Measurements from ENCODE around the gene ATXN10. TPM values are rescaled to one million over a fixed set of nuclear protein-coding genes. Genes with fewer than 3 reads are reported as not detected.

ATXN10 gene
- total and polyA plus RNA-seq, 2 of the 13 experiments (the other 11 are each of a cell fraction or from before 2014, with no cell fraction given) = 60.1 to 194 TPM

GRCh38 chr22:45777046-45777851, 105.6 kb downstream of the ATXN10 start (continued):
- TF ChIP-seq YEATS2 (CRISPR knock-in tag; IDR thresholded peaks at IDR 0.05; ENCODE audit: borderline replicate concordance) = no peak
- TF ChIP-seq ZNF572 (CRISPR knock-in tag; IDR thresholded peaks at IDR 0.05) = no peak
- TF ChIP-seq PHF21A (CRISPR knock-in tag; IDR thresholded peaks at IDR 0.05) = no peak
- TF ChIP-seq SMARCE1 (IDR thresholded peaks at IDR 0.05; ENCODE audit: borderline replicate concordance) = no peak

- Histone ChIP-seq H3K79me2 (ENCODE audit: insufficient read depth, low read length) (no peaks in the 10 kb centered on the region), H3K27ac (ENCODE audit: extremely low read length, insufficient read depth, low read length) (no peak overlapping the region), H4K20me1 (ENCODE audit: insufficient read depth, low read length) (no peaks in the 10 kb centered on the region), H3K9ac (ENCODE audit: insufficient read depth, low read depth, low read length) (no peak overlapping the region), H3K4me2 (ENCODE audit: low read depth, low read length) (no peak overlapping the region), H3K9me3 (ENCODE audit: low read length) (no peaks in the 10 kb centered on the region), H3K27me3 (ENCODE audit: control insufficient read depth in 1 of 2, insufficient read depth in 2 of 2, low read length in 2 of 2) (no peaks in the 10 kb centered on the region), H3K4me1 (ENCODE audit: insufficient read depth, low read length) (no peaks in the 10 kb centered on the region), H3K4me3 (replicated peaks in 1 of 3; ENCODE audit: insufficient read depth in 1 of 3, low read depth in 2 of 3, low read length in 3 of 3) (no peak overlapping the region), H2AFZ (ENCODE audit: low read length) (no peak overlapping the region), H3K36me3 (replicated peaks in 1 of 2; ENCODE audit: control insufficient read depth in 1 of 2, insufficient read depth in 2 of 2, low read length in 2 of 2) (peaks cover 2 to 22% of the 10 kb centered on the region in 2 experiments; a peak in 2 of 5 replicates)
- DNase-seq (ENCODE audit: low spot score) (no peak), FAIRE-seq (no peak), ATAC-seq (no peak)
- no TSS peak for BruUV-seq (replicated peaks)
- ChIA-PET CTCF (ENCODE audit: low intra/inter-chr PET ratio, low total read pairs) (no interaction called here), POLR2A (no interaction called here)
- intact Hi-C loops (cut with micrococcal nuclease; ENCODE audit: unreplicated experiment) (no loop called here), in situ Hi-C loops (cut with HindIII; ENCODE audit: extremely low pct_ligation_motif_present, low pct_unique_long_range_greater_than_20kb) (no loop called here)
- no peak for TF ChIP-seq ZBTB40 (IDR thresholded peaks at IDR 0.05)
- peak; percentile 64; the same call in 1 of the 2 replicates for TF ChIP-seq ZBTB40 (CRISPR knock-in tag; IDR thresholded peaks at IDR 0.05)
- TF ChIP-seq DNMT3B (CRISPR knock-in tag; conservative IDR thresholded peaks at IDR 0.05) = no peak
- WGBS (ENCODE audit: low lambda C conversion rate) = 92% methylated on average over 3 of the region's 3 CpGs
Measured at GRCh38 chr22:45777852-45778375, 106.3 kb downstream of the ATXN10 start.

Data from HepG2 (cell line).